Keratinocyte (primary cell): ENCODE data around the gene IFT22.

Experiments used
- EZH2 ChIP-seq: IDR thresholded peaks from one replicate; pipeline ENCODE4 v1.6.1; 2012; ENCODE audit warnings: inconsistent platforms, mild to moderate bottlenecking, low read length, moderate library complexity
- TF ChIP-seq, protein P1 (sequence below), 3 experiments: IDR thresholded peaks in 1 of 3; conservative IDR thresholded peaks in 1 of 3; optimal IDR thresholded peaks in 1 of 3; 2 replicates in 2 of 3; 3 replicates in 1 of 3; pipeline versions ENCODE3 to v1.5.1; 2011; ENCODE audit warnings: low read length in 3 of 3, mild to moderate bottlenecking in 3 of 3, moderate library complexity in 2 of 3, control low read depth in 1 of 3, inconsistent platforms in 1 of 3; ENCODE audit not compliant: insufficient read depth in 2 of 3; ENCODE audit errors: extremely low read depth in 1 of 3

DNA sequence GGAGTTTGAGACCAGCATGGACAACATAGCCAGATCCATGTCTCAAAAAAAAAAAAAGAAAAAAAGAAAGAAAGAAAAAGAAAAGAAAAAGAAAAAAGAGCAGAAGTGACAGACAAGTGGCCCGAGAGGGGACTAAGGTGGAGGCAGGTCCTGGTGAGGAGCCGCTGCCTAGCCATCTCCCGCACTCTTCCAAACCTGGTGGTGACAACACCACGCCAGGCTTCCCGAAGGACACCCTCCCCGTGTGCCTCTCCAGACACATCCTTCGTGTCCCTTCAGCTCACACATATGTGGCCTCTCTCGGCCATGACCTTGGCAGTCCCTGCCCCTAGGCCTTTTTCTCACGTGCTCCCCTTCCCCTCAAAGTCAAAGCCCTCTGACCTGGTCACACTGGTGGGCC is 36.4 kb downstream of the IFT22 start:
- TF ChIP-seq, protein P1, sequence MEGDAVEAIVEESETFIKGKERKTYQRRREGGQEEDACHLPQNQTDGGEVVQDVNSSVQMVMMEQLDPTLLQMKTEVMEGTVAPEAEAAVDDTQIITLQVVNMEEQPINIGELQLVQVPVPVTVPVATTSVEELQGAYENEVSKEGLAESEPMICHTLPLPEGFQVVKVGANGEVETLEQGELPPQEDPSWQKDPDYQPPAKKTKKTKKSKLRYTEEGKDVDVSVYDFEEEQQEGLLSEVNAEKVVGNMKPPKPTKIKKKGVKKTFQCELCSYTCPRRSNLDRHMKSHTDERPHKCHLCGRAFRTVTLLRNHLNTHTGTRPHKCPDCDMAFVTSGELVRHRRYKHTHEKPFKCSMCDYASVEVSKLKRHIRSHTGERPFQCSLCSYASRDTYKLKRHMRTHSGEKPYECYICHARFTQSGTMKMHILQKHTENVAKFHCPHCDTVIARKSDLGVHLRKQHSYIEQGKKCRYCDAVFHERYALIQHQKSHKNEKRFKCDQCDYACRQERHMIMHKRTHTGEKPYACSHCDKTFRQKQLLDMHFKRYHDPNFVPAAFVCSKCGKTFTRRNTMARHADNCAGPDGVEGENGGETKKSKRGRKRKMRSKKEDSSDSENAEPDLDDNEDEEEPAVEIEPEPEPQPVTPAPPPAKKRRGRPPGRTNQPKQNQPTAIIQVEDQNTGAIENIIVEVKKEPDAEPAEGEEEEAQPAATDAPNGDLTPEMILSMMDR (optimal IDR thresholded peaks at IDR 0.05 in 1 of 3, IDR thresholded peaks at IDR 0.05 in 1 of 3, conservative IDR thresholded peaks at IDR 0.05 in 1 of 3; ENCODE audit: extremely low read depth in 1 of 3, insufficient read depth in 2 of 3, low read length in 3 of 3): no peak
- no peak for TF ChIP-seq EZH2
